Memory B cell (primary cell): ENCODE measurements around the gene APBA2.
"Not testable (repeated sequence)": the region's sequence is repeated elsewhere in the genome, so short reads cannot be mapped to it uniquely, and the experiment has no call there.

ENCODE experiments used
- ATAC-seq: fragments of 150-1000 bp; cut with Tn5 transposase; 2 replicates; pipeline ENCODE4 v1.10.0; 2021; ENCODE audit warnings: low read depth, mild to moderate bottlenecking, moderate library complexity
- DNase-seq, 2 donors: peaks; one replicate each; pipeline ENCODE4 v3.0.0; 2022; ENCODE audit warnings: low spot score in 2 of 2
- H3K27ac Mint-ChIP-seq: one replicate; pipeline ENCODE4 v1.8.0; 2022; ENCODE audit warnings: mild to moderate bottlenecking, moderate library complexity, mixed read lengths
- H3K27me3 Mint-ChIP-seq: one replicate; pipeline ENCODE4 v1.8.0; 2022; ENCODE audit warnings: mixed read lengths
- H3K36me3 Mint-ChIP-seq: one replicate; pipeline ENCODE4 v1.8.0; 2022; ENCODE audit warnings: mild to moderate bottlenecking, mixed read lengths
- H3K4me1 Mint-ChIP-seq: one replicate; pipeline ENCODE4 v1.8.0; 2022; ENCODE audit warnings: mixed read lengths
- H3K4me3 Mint-ChIP-seq: one replicate; pipeline ENCODE4 v1.8.0; 2022; ENCODE audit warnings: mild to moderate bottlenecking, moderate library complexity, mixed read lengths
- H3K9me3 Mint-ChIP-seq: one replicate; pipeline ENCODE4 v1.8.0; 2022; ENCODE audit warnings: mixed read lengths

APBA2 gene

GRCh38 chr15:29035336-29036285, 149.8 kb downstream of the APBA2 start:
- no peak for DNase-seq
- Mint-ChIP-seq H3K36me3 (no peaks in the 10 kb centered on the region), H3K4me1 (no peaks in the 10 kb centered on the region), H3K27ac (no peak overlapping the region), H3K27me3 (no peaks in the 10 kb centered on the region), H3K9me3 (peaks cover 2% of the 10 kb centered on the region), H3K4me3 (no peak overlapping the region)
- ATAC-seq = no peak

DNA sequence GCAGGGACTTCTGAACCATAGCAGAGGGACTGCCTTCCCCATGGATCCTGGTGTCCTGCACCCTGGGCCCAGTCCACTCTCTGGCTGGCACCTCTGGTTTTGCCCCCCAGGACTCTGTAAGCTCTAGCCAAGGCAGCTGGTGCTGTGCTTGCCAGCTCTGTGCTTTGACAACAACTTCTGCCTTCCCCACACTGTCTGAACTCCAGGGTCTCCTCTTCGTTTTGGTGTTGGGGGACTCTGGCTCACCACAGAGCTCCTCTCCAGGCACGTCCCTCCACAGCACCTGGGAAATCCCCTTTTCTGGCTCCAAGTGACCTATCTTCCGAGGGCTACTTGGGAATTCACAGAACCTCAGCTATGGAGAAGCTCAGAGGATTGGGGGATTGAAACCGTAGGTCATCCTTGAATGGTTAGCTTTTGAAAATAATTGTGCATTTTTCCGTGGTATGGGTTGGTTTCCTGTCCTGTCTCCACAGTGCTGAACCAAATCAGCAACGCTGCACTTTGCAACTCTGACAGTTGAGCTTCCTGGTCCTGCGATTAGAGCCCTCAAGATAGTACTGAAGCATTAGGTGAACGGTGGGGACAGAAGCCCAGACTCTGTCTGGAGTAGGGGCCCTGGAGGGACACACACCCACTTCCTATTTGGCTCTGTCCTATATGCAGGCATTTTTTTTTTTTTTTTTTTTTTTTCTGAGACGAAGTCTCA, 152.4 kb downstream of the APBA2 start:
- peaks cover 1% of the 10 kb centered on the region for H3K9me3 Mint-ChIP-seq
- H3K36me3 Mint-ChIP-seq = no peaks in the 10 kb centered on the region
- H3K27ac Mint-ChIP-seq = no peak overlapping the region
- H3K27me3 Mint-ChIP-seq = no peaks in the 10 kb centered on the region
- H3K4me1 Mint-ChIP-seq = no peaks in the 10 kb centered on the region
- H3K4me3 Mint-ChIP-seq = no peak overlapping the region
- ATAC-seq (no peak), DNase-seq (no peak)

DNA sequence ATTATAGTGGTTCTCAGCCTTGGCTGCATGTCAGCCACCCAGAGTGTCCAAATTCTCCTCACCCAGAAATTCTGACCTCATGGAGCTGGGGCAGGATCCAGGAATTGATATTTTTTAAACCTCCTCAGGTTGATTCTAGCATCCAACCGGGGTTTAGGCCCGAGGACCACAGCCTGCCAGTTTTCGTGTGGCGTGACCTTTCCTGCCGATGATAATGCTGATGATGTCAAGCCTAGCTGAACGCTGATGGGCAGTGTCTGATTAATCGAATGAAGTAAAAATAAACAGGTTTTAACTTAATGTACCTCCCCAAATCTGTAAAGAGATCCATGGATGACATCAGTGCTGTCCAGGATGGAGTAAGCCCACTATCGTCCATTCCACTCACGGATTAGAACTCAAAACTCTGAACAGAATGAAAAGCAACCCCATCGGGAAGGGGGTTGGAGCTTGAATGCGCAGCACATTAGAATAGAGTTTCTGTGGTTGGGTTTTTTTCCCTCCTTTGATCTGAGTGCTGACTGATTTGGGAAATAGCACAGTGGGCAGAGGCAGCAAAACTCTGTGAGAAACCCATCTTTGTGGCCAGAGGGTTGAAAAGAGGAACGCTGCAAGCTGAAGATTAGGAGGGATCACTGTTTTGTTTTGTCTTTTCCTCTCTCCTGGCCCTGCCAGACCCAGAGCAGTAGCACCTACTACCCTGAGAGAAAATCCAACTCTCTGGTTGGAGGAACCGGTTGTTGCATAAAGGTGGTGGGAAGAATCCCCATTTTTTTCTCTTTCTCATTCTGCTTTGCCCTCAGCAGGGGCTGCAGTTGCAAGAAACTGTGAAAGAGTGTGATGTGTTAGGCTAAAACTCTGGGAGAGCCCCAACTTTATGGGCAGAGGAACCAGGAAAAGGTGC, 153.9 kb downstream of the APBA2 start:
- Mint-ChIP-seq H3K4me1 (no peaks in the 10 kb centered on the region), H3K9me3 (no peaks in the 10 kb centered on the region), H3K36me3 (no peaks in the 10 kb centered on the region), H3K27ac (no peak overlapping the region), H3K4me3 (no peak overlapping the region), H3K27me3 (no peaks in the 10 kb centered on the region)
- DNase-seq (no peak), ATAC-seq (no peak)

DNA sequence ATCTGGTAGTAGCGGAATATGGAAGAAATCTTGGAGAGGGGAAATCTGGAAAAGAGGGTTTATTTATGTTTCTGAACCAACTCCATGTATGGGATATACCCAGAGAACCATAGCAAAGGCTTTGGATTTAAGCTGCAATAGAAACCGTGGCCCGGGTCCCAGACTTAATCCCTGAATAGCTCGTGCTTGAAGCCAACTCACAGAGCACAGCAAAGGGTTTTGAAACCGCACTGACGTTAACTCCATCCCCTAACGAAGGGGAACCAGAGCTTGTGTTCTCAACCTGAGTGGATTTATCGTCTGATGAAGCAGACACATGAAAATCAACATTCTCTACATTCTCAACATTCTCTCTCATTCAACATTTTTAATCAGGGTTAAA, 154.6 kb downstream of the APBA2 start:
- Mint-ChIP-seq H3K9me3 (no peaks in the 10 kb centered on the region), H3K4me3 (no peak overlapping the region), H3K4me1 (no peaks in the 10 kb centered on the region), H3K36me3 (no peaks in the 10 kb centered on the region), H3K27me3 (no peaks in the 10 kb centered on the region), H3K27ac (no peak overlapping the region)
- no peak for DNase-seq
- no peak for ATAC-seq

DNA sequence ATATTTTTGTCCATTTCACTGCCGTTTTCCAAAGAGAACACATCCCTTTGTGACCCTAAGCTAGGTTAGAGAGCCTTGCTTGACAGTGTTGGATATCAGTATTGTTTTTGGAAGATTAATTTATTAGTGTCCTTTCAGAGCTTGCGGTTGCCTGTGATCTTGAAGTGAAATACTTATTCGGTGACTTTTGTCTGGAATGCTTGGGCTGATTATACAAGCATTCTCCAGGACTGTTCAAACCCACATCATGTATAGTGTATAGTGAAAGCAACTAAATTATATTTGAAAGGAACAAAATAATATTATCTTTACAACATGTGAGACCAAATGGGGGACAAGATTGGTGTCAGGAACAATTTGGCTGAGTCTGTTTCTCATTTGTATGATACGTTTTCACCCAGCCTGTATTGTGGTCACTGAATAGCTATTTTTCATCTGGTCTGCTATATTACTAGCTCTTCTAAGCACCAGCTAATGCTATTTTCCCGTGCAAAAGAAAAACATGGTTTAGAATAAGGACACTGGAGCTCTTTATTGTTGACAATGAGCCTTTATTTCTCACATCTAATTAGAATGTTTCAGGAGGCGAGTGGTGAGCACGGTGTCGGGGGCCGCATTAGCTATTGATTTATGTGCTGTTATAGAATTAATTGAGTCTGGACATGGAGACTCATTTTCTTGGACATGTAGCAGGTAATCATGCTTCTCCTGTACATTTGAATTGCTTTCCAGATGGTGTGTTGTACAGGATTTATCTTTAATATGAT, 158.1 kb downstream of the APBA2 start:
- H3K4me1 Mint-ChIP-seq = no peaks in the 10 kb centered on the region
- no peaks in the 10 kb centered on the region for H3K27me3 Mint-ChIP-seq
- ATAC-seq (no peak), DNase-seq (no peak)
- no peaks in the 10 kb centered on the region for H3K36me3 Mint-ChIP-seq
- no peaks in the 10 kb centered on the region for H3K9me3 Mint-ChIP-seq
- H3K27ac Mint-ChIP-seq = no peak overlapping the region
- H3K4me3 Mint-ChIP-seq = no peak overlapping the region

- no peaks in the 10 kb centered on the region for H3K9me3 Mint-ChIP-seq
- H3K36me3 Mint-ChIP-seq = no peaks in the 10 kb centered on the region
- no peaks in the 10 kb centered on the region for H3K27me3 Mint-ChIP-seq
- ATAC-seq (no peak), DNase-seq (no peak)
- H3K27ac Mint-ChIP-seq = no peak overlapping the region
- no peaks in the 10 kb centered on the region for H3K4me1 Mint-ChIP-seq
- no peak overlapping the region for H3K4me3 Mint-ChIP-seq
Measured at GRCh38 chr15:29044503-29044901, 158.7 kb downstream of the APBA2 start.

- H3K9me3 Mint-ChIP-seq, ATAC-seq, H3K36me3 Mint-ChIP-seq, H3K4me3 Mint-ChIP-seq, DNase-seq, H3K4me1 Mint-ChIP-seq, H3K27me3 Mint-ChIP-seq, H3K27ac Mint-ChIP-seq: not testable (repeated sequence)
Measured at GRCh38 chr15:29045161-29045560, 159.4 kb downstream of the APBA2 start.

DNA sequence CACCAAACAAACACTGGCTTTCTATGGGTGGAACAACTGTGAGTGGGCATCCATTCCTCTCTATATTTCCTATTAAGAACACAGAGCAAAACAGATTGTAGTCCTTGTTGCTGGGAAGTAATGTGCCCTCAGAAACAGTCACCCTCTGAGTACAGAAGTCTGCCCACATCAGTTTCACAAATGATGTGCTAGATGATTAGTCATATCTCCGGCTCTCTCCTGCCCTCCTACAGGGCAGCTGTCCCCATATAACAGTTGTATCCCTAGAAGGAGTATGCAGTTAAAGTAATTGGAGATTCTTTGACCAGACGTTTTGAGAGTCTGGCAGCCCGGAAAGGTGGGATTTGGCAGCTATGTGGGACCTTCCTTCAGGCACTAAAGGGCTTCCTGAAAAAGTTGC, 159.9 kb downstream of the APBA2 start:
- no peak for DNase-seq

DNA sequence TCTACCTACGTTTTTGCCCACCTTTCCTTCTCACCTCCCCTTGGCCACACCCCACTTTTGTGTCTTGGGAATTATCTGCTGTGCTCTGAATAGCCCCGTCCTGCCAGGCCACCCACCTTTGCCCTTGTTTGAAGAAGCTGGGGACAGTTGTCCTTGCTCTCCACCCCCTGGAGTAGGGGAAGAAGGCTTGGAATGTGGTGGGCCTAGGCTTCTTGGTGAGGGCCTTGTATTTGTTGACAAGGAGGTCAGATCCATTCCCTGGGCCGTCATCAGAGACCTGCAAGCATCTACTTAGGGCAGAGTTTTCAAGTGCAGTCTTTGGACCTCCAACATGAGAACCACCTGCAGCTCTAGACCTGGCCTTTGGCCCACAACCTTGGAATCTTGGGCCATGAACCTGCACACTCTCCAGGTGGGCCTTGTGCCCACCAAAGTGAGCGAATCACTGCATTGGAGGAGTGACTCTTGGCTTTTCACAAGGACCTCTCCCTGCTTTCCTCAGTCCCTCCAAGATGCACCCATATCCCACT, 160.6 kb downstream of the APBA2 start:
- Mint-ChIP-seq H3K27me3 (no peaks in the 10 kb centered on the region), H3K36me3 (no peaks in the 10 kb centered on the region), H3K4me3 (no peak overlapping the region), H3K9me3 (no peaks in the 10 kb centered on the region), H3K4me1 (no peaks in the 10 kb centered on the region), H3K27ac (no peak overlapping the region)
- DNase-seq (no peak), ATAC-seq (no peak)

More for the DNA sequence above, 159.9 kb downstream of the APBA2 start:
- no peaks in the 10 kb centered on the region for H3K4me1 Mint-ChIP-seq
- no peaks in the 10 kb centered on the region for H3K36me3 Mint-ChIP-seq
- H3K9me3 Mint-ChIP-seq = no peaks in the 10 kb centered on the region
- ATAC-seq = no peak
- no peak overlapping the region for H3K4me3 Mint-ChIP-seq
- H3K27me3 Mint-ChIP-seq = no peaks in the 10 kb centered on the region
- no peak overlapping the region for H3K27ac Mint-ChIP-seq

DNA sequence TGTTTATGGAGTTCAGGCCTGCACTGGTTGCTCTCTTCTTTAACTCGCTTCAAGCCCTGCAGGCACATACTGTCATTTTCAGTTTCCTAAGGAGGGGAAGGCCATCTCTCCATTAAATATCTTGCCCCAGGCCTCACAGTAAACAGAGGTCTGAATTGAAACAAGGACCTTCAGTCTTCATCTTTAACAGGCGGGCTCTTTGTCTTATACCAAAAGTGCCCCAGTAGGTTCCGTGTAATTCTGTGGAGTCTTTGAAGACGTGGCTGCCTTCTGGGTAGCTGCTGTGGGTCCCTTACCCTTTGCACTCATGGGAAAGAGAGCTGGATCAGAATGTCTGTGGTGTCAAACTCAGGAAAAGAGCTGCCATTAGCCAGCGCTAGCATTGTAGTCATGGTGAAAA, 161.2 kb downstream of the APBA2 start:
- ATAC-seq = no peak
- Mint-ChIP-seq H3K4me3 (no peak overlapping the region), H3K4me1 (no peaks in the 10 kb centered on the region), H3K9me3 (no peaks in the 10 kb centered on the region), H3K27me3 (no peaks in the 10 kb centered on the region), H3K36me3 (no peaks in the 10 kb centered on the region), H3K27ac (no peak overlapping the region)
- no peak for DNase-seq

GRCh38 chr15:29048011-29048410, 162.2 kb downstream of the APBA2 start:
- no peaks in the 10 kb centered on the region for H3K27me3 Mint-ChIP-seq
- no peak for DNase-seq

DNA sequence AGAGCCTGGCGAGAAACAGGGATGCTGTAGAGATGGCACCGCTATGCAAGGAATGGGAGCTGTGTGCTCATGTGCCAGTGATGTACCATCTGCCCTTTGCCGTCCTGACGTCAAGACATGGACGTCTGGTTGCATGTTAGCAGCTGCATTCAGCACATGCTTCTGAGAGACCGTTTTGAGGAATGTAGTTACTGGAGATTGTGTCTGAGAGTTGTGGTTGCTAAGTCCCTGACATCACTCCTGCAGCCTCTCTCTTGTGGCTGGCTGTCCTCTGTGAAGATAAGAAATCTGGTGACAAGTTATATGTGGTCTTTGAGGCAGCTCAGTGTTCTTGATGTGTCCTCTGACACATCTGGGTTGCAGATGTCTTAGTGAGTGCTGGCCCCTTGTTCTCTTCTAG, 165.1 kb downstream of the APBA2 start:
- H3K9me3 Mint-ChIP-seq = peaks cover 1% of the 10 kb centered on the region
- DNase-seq (no peak), ATAC-seq (no peak)
- peaks cover 1% of the 10 kb centered on the region for H3K27me3 Mint-ChIP-seq
- H3K4me1 Mint-ChIP-seq = no peaks in the 10 kb centered on the region
- no peak overlapping the region for H3K4me3 Mint-ChIP-seq
- no peaks in the 10 kb centered on the region for H3K36me3 Mint-ChIP-seq
- H3K27ac Mint-ChIP-seq = no peak overlapping the region

More at GRCh38 chr15:29048011-29048410, 162.2 kb downstream of the APBA2 start:
- no peak for ATAC-seq
- Mint-ChIP-seq H3K4me3 (no peak overlapping the region), H3K36me3 (no peaks in the 10 kb centered on the region), H3K4me1 (no peaks in the 10 kb centered on the region), H3K27ac (no peak overlapping the region), H3K9me3 (no peaks in the 10 kb centered on the region)

DNA sequence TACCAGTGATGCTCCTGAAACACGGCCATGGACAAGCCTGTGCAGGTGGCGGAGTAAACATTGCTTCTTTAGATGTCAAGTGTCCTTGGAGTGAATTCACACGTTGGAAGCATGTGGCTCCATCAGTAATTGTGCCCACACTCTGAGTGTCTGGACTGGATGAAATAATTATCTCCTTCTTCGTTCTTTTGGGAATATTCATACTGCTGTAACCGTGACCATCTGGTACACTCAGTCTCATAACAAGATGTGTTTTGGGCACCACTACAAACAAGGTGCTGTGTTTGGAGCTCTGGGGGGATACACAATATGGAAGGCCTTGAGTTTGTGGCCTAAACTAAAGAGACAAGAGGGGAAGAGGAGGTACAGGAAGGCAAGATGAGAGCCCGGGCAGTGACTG, 165.6 kb downstream of the APBA2 start:
- DNase-seq = no peak
- Mint-ChIP-seq H3K9me3 (peaks cover 1% of the 10 kb centered on the region), H3K36me3 (no peaks in the 10 kb centered on the region), H3K27ac (no peak overlapping the region), H3K27me3 (peaks cover 1% of the 10 kb centered on the region), H3K4me1 (no peaks in the 10 kb centered on the region), H3K4me3 (no peak overlapping the region)
- ATAC-seq = no peak
